Stimulated activated CD8-positive, alpha-beta memory T cell treated with anti-CD3 and anti-CD28 coated beads, Interleukin-12 subunit alpha, Interleukin-12 subunit beta, amount 100 ng/mL, for 24 hours (primary cell): ENCODE data around the gene UGT8.
"Not testable (repeated sequence)": the region's sequence is repeated elsewhere in the genome, so short reads cannot be mapped to it uniquely, and the experiment has no call there.

ENCODE experiments used
- DNase-seq: peaks from one replicate; pipeline ENCODE4 v3.0.0-alpha.2; 2020; ENCODE audit errors: extremely low read depth

UGT8 gene

DNA sequence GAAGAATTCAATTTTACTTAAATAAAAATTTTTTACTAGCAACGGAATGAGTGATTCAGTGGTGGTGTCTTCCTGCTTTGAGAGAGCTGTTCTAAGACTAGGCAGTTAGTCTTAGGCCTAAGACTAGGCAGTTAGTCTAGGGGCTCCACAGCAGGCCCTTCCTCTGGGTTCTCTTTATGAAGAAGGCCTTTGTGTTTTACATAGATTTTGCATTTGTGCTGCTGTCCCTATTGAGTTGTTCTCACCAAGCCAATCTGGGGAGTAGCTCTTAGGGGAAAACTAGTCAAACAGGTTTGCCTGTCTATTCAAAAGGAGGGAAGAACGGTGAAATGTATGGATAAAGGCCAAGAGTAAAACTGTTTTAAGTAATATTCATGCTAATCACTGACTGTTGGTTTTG is 7.6 kb downstream of the UGT8 start:
- no peak for DNase-seq

DNA sequence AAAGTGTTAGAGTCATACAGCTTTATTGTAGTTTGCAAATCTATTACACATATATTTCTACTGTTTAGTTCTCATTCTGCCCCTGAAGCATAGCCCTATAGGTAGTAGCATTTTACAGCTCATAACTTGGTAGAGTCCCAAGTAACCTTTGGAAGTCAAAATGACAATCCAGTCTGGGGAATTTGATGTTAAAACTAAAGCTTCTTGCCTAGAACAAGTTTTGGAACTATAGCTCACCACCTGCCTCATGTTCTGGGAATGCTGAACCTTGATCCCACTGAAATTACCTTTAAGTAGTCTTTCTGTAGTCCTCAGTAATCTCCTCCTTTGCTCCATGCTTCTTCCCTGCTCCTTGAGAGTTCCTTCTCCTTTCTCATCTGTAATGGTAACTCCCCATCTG is 8.4 kb downstream of the UGT8 start:
- no peak for DNase-seq

DNA sequence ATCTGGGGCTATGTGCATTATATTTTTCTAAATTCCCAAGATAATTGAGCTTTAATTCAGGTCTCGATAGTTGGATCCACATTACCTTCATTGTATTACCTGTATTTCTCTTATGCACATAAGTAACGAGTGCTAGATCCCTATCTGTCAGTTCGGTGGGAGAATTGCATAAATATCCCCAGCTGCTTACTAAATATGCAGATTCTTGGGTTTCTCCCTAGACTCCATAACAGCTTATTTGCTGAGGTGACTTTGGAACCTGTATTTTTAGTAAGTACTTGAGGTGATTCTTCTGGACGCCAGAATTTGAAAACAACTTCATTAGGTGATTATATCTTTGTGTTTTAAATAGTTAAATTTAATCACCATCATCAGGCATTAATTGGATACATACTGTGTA is 15.0 kb downstream of the UGT8 start:
- DNase-seq, result no peak

DNA sequence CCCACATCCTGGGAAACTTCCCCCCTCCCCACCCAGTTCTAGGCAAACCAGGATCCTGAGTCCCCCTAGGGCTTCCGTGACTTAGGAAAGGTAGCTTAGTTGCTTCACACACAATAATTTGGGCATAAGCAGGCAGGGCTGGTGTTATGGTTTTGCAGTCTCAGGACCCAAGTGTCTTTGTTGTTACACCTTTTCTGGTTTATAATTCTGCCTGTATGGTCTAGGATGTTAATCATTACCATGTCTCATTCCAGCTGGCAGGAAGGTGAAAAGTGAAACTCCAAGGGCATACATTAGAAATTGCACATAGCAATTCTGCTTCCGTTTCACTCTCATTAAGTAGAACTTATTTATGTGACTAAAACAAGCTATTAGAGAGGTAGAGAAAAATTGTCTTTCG is 16.8 kb downstream of the UGT8 start:
- no peak for DNase-seq

DNA sequence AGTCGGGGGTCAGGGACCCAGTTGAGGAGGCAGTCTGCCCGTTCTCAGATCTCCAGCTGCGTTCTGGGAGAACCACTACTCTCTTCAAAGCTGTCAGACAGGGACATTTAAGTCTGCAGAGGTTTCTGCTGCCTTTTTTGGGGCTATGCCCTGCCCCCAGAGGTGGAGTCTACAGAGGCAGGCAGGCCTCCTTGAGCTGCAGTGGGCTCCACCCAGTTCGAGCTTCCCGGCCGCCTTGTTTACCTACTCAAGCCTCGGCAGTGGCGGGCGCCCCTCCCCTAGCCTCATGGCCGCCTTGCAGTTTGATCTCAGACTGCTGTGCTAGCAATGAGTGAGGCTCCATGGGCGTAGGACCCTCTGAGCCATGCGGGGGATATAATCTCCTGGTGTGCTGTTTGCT is 17.4 kb downstream of the UGT8 start:
- DNase-seq, result not testable (repeated sequence)

DNA sequence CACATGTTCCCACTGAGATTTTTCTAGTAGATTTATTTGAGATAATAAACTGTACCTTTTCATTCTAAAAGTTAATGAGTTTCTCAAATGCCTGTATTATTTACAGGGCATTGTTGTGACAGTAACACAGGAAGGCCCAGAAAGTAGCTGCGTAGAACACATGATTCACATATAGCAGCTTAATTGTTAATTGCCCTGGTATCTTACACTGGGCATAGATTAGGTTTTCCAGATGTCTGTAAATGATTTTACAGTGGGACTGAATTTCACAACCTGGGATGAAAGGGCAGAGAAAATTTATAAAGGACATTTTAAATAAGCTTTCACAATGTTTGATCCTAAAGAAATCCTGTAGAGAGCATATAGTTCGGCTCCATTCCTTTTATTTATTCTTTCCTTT is 27.6 kb downstream of the UGT8 start:
- DNase-seq, result no peak

DNA sequence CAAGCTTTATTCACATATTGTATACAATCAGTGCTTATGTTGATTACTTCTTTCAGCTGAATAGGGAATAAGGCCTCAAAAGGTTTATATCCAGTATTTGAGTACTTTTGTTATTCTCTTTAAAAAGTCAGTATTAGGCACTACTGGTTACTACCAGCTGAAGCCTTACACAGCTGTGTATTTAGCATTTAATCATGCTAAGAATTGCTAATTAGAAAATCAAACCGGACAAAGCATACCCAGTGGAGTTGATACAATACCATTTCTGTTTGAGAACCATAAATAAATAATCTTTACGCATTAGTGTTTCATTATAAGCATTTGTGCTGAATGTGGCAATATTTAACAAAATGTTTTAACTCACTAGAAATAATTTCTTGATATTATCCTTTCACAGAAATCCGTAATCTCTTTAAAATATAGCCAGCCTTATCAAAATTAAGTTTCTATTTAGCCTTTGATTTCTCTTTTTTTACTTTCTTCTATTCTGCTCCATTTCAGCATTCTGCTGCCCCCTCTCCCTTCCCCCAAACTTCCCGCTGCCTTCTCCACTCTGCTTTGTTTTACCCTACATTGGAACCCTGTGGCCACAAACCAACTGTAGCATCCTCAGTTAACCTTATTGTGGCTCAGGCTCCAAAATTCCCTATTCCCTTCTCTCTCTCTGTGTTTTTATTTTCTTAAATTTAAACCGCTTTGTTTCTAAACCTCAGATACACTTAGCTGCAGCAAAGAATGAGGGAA is 37.8 kb downstream of the UGT8 start:
- DNase-seq, result no peak

DNA sequence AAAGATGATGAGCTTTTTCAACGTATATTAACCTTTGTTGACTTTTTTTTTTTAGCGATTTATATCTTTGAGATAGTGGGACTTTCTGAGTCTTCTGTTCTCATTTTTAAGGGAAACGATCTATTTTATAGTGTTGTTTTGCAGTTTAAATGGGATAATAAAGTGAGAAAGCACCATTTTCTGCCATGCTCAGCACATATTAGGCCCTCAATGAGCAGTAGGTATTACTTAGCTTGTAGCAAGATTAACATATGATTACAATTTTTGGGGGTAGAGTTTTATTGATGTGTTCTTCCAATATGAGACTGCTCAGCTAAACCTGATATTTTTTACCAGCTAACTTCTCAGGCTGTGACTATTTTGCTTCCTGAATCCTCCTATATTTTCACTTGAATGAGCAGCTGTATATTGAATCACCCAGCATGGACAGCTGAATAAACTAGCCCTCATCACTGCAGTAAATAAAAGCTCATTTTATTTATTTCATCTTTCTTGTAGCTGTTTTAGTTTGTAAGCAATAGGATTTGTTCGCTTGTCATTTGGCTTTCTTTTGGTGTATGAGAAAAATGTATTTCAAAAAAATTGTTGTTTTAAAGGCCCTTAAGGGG is 43.7 kb downstream of the UGT8 start:
- no peak for DNase-seq

DNA sequence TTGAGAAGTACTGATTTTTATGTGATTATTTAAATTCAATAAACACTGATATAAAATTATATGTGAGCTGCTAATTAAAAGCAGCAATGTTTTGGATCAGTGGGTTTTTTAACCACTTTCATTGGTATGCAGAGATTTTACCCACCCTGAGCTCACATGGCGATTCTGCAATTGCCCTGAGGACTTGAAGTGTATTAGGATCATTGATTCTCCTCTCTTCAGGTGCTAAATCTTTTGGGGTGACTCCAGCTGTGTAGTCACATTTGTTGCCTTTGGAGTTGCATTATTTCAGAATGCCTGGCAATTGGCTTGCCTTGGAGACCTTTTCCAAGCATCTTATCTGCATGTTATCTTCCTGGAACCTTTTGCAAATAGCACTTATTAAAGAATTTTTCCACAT is 51.3 kb downstream of the UGT8 start:
- DNase-seq, result no peak

DNA sequence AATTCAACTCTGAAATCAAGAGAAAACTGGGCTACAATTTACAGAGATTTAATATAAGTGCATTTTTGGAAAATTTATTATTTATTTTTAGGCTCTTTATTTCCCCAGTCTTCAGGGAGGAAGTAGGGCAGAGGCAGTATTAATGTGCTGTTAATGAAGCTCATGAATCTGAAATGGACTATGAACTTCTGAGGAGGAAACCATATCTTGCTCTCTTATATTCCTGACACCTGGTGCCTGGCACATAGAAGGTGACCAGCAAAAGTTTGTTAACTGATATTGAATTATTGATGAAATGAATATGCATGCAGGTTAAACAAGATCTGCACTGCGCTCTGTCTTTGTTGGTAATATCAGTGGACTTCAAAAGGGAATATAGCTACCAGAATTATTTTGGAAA is 55.1 kb downstream of the UGT8 start:
- no peak for DNase-seq

DNA sequence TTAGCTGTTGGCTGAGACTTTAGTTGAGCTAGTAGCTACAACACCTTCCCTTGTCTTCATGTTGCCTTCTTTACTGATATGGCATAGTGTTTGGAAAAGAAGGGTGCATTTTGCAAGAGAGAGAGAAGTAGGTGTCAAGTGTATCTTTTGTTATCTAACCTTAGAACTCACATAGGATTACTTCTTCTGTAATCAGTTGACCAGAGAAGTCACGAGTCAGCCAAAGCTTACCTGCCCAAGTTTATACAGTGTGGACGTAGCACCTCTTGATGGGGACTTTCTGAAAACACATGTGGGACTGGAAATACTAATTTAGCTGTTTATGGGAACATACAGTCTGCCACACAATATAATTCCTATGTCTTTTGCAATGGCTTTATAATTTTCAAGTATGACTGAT is 56.0 kb downstream of the UGT8 start:
- DNase-seq, result no peak

DNA sequence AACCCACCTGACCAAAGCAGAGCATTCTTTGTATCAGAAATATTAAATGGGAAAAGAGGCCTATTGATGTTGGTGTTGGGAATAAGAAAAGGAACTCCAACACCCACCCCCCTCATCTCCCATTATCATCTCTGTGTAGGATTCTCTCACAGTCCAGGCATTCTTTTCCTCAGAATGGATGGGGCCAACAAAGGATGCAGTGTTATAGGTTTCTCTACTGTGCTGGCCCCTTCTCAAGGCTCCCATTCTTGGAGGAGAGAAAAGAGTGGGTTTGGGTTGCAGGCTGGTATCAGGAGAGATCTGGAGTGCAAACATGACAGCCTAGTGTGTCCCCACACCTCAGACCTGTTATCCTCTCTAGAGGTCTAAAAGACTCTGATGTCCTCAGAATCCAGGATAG is 59.6 kb downstream of the UGT8 start:
- no peak for DNase-seq

DNA sequence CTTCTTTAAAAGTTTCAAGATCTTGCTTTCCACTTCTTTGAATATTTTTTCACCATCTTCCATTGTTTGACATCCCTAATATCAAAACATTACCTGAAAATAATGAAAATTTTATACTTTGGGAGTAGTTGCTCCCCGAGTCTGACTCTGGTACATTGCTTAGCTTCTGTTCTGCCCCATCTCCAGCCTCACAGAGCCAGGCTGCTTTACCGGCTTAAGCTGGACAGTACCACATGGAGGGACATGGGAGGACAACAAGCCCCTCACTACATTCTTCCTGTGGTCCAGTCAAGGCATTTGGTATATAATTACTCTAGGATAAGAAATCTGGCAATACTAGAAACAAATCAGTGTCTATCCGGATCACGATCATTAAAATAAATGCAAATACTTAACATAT is 60.2 kb downstream of the UGT8 start:
- no peak for DNase-seq

DNA sequence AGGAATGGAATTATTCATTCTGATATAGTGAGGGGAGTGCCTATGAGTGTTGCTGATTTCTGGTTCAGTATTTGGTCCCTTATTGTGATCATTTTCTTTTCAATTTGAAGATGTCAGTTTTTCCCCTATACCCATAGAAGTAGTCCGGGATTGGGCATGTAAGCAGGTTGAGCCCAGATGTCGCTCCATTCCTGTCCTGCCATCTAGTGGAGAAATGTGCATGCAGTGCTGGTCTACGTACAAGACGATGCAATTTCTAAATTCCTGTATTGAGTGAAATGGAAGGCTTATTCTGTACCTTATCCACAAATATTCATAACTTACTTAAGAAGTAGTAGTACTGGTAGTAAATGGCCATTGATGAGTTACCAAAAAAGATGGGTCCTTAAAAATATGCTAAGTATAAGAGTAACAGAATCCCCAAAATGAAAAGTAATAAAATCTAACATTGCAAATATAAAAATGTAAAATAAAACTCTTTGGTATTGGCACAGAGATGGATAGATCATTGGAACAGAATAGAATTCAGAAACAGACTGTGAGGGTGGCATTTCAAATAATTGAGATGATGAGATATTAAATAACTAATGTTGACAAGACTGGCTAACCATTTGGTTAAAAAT is 60.9 kb downstream of the UGT8 start:
- no peak for DNase-seq

DNA sequence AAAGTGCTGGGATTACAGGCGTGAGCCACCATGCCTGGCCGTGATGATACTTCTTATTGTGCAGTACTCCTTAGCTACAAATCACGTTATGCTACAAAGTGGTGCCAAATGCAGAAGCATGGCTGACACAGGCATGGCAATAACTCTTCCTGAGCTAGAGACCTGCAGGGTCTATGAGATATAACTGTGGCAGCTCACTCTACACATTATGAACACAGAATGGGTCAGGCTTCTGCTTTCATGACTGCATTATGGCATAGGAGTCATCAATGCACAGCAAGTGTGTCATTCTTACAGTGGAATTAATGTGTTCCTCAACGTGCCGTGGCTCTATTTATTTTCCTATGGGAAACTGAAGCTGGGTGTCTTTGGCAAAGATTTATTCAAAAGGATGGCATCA is 64.5 kb downstream of the UGT8 start:
- DNase-seq, result no peak

DNA sequence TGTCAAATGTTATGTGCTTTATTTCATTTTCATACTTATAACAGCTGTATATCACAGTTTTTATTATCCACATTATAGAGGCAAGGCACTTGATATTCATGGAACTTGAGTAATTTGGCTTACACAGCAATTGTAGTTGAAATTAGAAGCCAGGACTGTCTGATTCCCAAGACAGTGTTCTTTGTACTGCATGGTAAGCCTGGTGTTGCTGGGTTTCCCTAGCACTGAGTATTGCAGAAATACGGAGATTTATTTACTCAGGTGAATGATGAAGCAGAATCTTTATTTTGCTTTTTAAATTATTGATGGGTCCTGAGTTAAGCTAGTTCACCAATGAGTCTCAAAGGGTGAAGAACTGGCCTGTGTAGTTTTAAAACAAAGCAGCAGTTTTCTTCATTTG is 70.0 kb downstream of the UGT8 start:
- DNase-seq, result no peak

DNA sequence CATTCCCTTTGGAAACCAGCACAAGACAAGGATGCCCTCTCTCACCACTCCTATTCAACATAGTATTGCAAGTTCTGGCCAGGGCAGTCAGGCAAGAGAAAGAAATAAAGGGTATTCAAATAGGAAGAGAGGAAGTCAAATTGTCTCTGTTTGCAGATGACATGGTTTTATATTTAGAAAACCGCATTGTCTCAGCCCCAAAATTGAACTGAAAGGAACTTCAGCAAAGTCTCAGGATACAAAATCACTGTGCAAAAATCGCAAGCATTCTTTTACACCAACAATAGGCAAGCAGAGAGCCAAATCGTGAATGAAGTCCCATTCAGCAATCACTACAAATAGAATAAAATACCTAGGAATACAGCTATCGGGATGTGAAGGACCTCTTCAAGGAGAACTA is 72.1 kb downstream of the UGT8 start:
- not testable (repeated sequence) for DNase-seq

DNA sequence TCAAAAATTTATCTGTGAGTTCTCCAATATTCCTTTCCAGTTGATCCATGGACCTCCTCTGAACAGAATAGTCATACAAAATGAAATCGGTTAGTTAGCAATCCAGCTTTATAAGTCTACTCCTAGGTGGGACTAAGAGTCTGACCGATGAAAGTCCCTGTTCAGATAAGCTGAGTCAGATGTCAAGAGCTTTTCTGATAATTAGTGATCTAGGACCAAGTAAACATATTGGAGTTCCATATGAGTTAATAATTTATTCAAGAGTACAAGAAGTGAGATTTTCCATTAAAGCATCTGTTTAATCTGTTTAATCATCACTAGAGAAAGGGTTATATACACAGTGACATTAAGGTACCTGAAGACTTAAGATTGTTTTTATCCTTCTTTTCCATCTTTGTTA is 74.7 kb downstream of the UGT8 start:
- DNase-seq, result no peak

DNA sequence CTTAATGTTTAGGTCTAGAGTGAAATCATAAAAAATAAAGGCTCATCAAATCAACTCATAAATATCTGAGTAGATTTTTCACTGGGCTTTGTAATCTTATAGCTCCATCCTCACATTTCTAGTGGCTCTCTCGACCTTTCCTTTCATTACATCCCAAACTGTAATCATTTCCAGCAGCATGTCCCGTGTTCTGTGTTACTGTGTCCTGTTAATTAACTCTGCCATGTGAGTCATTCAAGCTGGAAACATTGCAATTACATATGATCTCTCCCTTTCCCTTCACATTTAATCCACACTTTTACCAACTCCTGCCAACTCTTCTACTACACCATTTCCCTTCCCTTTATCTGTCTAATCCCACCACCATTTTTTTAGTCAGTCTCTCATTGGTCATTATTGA is 75.5 kb downstream of the UGT8 start:
- no peak for DNase-seq

DNA sequence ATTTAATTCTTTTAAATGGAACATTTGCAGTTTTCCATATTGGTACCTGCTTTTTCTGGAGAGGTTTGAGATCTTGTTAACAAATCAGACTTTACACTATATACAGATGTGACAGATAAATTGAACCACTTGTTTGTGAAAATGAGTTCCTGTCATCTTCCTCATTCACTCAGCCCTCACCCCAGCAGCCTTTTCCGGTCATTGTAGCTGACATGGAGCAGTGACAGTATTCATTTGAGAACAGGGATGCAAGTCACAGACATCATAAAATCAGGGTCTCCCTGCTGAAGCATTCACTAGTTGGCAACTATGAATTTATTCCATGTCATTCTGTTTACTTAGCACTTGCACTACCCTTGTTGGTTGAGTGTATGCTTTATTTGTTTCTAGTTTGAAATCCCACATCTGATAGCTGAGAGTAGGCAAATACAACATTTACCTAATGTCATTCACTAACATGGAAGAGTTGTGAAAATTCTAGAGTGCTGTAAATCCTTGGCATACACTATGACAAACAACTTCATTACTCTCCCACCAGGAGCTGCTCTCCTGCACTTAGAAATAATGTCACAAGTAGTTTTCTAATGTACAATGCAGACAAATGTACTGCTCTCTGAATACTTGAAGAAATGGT is 78.9 kb downstream of the UGT8 start:
- DNase-seq, result no peak

DNA sequence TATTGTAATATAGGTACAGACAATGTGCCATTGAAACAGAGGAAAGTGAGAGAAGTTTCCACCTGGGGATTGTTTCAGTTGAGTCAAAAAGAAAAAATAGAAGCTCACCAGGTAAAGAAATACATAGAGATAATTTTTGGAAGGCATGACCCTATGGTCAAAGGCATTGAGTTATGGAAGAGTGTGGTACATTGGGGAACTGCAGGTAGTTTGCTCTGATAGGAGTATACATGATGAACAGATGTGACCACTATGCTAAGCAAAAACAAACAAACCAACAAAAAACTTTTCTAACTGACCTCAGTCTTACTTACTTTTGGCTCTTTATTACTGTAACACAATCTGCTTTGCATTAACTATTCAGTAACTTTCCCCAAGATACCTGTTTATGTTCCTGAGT is 85.9 kb downstream of the UGT8 start:
- DNase-seq, result no peak

DNA sequence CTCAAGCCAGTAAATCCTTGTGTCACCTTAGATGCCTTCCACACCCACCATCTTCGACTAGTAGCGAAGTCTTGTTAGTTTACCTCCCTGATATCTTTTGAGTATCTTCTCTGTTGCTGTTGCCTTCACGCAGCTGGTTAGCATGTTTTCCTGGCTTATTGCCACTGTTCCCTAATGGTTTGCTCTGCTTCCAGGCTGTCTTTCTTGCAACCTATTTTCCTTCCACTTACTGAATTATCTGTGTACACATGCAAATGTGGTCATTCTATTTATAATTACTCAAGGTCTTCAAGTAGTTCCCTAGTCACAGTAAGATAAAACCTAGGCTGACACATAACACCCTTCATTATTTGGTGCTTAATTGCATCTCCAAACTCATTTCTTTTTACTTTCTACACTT is 89.5 kb downstream of the UGT8 start:
- DNase-seq, result no peak

DNA sequence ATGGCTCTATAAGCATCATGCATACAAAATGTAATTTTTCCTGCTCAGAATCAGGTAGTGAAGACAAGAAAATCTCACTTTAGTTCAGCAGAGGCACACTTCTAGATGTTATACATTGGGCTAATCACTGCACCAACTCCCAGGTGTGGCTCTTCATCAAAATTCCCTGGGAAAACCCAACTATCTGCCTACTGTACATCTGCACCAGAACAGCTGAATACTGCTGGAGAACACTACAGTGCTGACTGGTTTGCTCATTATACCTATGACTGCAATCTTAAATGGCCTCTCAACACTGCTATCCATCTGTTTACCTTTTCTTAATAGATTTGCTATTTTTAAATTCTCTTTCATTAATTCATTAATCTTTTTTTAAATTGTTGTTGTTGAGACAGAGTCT is 92.0 kb downstream of the UGT8 start:
- no peak for DNase-seq
